HepG2 (cell line): ENCODE results near the gene MBOAT7. TPM values are rescaled to one million over a fixed set of nuclear protein-coding genes. Genes with fewer than 3 reads are reported as not detected.
A peak's percentile ranks its signal among the peaks of the same experiment; 100 is the strongest.

Experiments
- ATAC-seq: fragments of 200-7000 bp; cut with Tn5 transposase; 3 replicates; pipeline ENCODE4 v1.9.1; 2020; ENCODE audit warnings: mild to moderate bottlenecking, moderate library complexity
- BruUV-seq: library from RNA; stranded (reverse); fragments of 400-500 nt; replicated peaks from 2 replicates; lab custom pipeline; 2021; lab: Mats Ljungman, UMichigan
- CTCF ChIA-PET: fragments of 300-600 bp; formaldehyde crosslinking; extraction: SDS; loops from one replicate; lab custom pipeline; 2021; ENCODE audit warnings: low total read pairs, inconsistent platforms, low intra/inter-chr PET ratio; lab: Yijun Ruan, JAX
- POLR2A ChIA-PET: fragments of 350-600 bp; sonication (Branson Sonifier 250); formaldehyde crosslinking; loops from one replicate; lab custom pipeline; 2020; ENCODE audit warnings: antibody characterized with exemption, inconsistent platforms; lab: Yijun Ruan, JAX
- DNase-seq: peaks from one replicate; pipeline ENCODE4 v3.0.0-alpha.2; 2015; ENCODE audit warnings: low spot score
- FAIRE-seq: peaks from 3 replicates; lab custom pipeline; 2011; peaks lifted over from hg19 to GRCh38; lab: Jason Lieb, UNC
- H2AFZ ChIP-seq: one replicate; pipeline ENCODE4 v1.6.1; 2011; ENCODE audit warnings: low read length, inconsistent platforms
- H3K27ac ChIP-seq: fragments of 300-600 bp; 3 replicates; pipeline ENCODE4 v1.8.0; 2011; ENCODE audit warnings: mixed run types, mild to moderate bottlenecking, mixed read lengths, low read length, inconsistent platforms; ENCODE audit not compliant: insufficient read depth; ENCODE audit errors: extremely low read length
- H3K27me3 ChIP-seq, 2 experiments: fragments of 200-600 bp in 1 of 2; 2 replicates in 1 of 2; 3 replicates in 1 of 2; pipeline versions ENCODE4 v1.6.0 to v1.8.0; 2011; ENCODE audit warnings: low read length in 2 of 2, mild to moderate bottlenecking in 2 of 2, moderate library complexity in 2 of 2, inconsistent platforms in 1 of 2; ENCODE audit not compliant: insufficient read depth in 2 of 2, control insufficient read depth in 1 of 2
- H3K36me3 ChIP-seq, 2 experiments: fragments of 200-600 bp in 1 of 2; replicated peaks in 1 of 2; 2 replicates in 1 of 2; 3 replicates in 1 of 2; pipeline versions ENCODE4 v1.5.1 to v1.8.0; 2011; ENCODE audit warnings: low read length in 2 of 2, inconsistent platforms in 1 of 2; ENCODE audit not compliant: insufficient read depth in 2 of 2, control insufficient read depth in 1 of 2
- H3K4me1 ChIP-seq: 2 replicates; pipeline ENCODE4 v1.5.1; 2012; ENCODE audit warnings: low read length, inconsistent platforms; ENCODE audit not compliant: insufficient read depth
- H3K4me2 ChIP-seq: 2 replicates; pipeline ENCODE4 v1.6.0; 2011; ENCODE audit warnings: low read depth, low read length, inconsistent platforms
- H3K4me3 ChIP-seq, 3 experiments: fragments of 200-600 bp in 1 of 3; sonication (generic), shearing (Covaris generic) in 1 of 3; replicated peaks in 1 of 3; 2 replicates each; pipeline ENCODE4 v1.5.1; 2011 to 2016; ENCODE audit warnings: low read length in 3 of 3, inconsistent platforms in 2 of 3, low read depth in 2 of 3, mild to moderate bottlenecking in 2 of 3, control low read depth in 1 of 3, mixed read lengths in 1 of 3; ENCODE audit not compliant: insufficient read depth in 1 of 3
- H3K79me2 ChIP-seq: one replicate; pipeline ENCODE4 v1.6.1; 2011; ENCODE audit warnings: low read length, inconsistent platforms; ENCODE audit not compliant: insufficient read depth
- H3K9ac ChIP-seq: 2 replicates; pipeline ENCODE4 v1.6.0; 2011; ENCODE audit warnings: mild to moderate bottlenecking, low read depth, low read length, inconsistent platforms; ENCODE audit not compliant: insufficient read depth
- H3K9me3 ChIP-seq: 2 replicates; pipeline ENCODE4 v1.5.1; 2012; ENCODE audit warnings: mild to moderate bottlenecking, low read length
- H4K20me1 ChIP-seq: 2 replicates; pipeline ENCODE4 v1.6.0; 2011; ENCODE audit warnings: inconsistent platforms, mild to moderate bottlenecking, low read length, moderate library complexity; ENCODE audit not compliant: insufficient read depth
- ATF6 ChIP-seq: sonication (generic); formaldehyde crosslinking; conservative IDR thresholded peaks from 2 replicates; pipeline ENCODE4 v1.4.0; 2020; ENCODE audit warnings: missing genetic modification reagents
- HDAC6 ChIP-seq: fragments of 200-600 bp; sonication (generic); IDR thresholded peaks from 2 replicates; pipeline ENCODE4 v1.7.0; 2017; ENCODE audit warnings: mild to moderate bottlenecking, antibody characterized with exemption, low read length, low read depth
- KDM2A ChIP-seq: sonication (generic); formaldehyde crosslinking; IDR thresholded peaks from 2 replicates; pipeline ENCODE4 v1.4.0; 2020; ENCODE audit warnings: low read depth, missing genetic modification reagents, borderline replicate concordance
- MEIS2 ChIP-seq: sonication (generic); formaldehyde crosslinking; IDR thresholded peaks from 2 replicates; pipeline ENCODE4 v1.9.0; 2021; ENCODE audit warnings: mild to moderate bottlenecking, missing genetic modification reagents
- PATZ1 ChIP-seq: sonication (generic); formaldehyde crosslinking; IDR thresholded peaks from 2 replicates; pipeline ENCODE4 v1.4.0; 2020; ENCODE audit warnings: missing genetic modification reagents
- WGBS: methylation state at CpG from one replicate; pipeline ENCODE4 v1.1.6; 2017; ENCODE audit warnings: low lambda C conversion rate; 5-methylcytosine and 5-hydroxymethylcytosine counted together
- in situ Hi-C: cut with HindIII; loops from 2 replicates; pipeline ENCODE4 v1.10.0; 2017; ENCODE audit warnings: low pct_unique_long_range_greater_than_20kb; ENCODE audit not compliant: extremely low pct_ligation_motif_present
- intact Hi-C: fragments of 100-400 bp; cut with micrococcal nuclease; formaldehyde crosslinking; loops from one replicate; pipeline ENCODE4 v1.10.0; 2022; ENCODE audit not compliant: unreplicated experiment
- polyA plus RNA-seq, 8 experiments: library from polyadenylated mRNA; depleted of rRNA in 3 of 8; stranded (reverse) in 7 of 8; unstranded in 1 of 8; fragments of >200 nt; fragmentation: Illumina TruSeq in 4 of 8; extraction: Trizol in 4 of 8; gene quantifications; 2 replicates each; pipeline versions ENCODE4 v1.2.1 to v1.2.3, GENCODE V29; 2011 to 2016; ENCODE audit warnings: low read depth in 4 of 8, missing spikeins in 1 of 8, mixed read lengths in 1 of 8; ENCODE audit not compliant: insufficient read depth in 1 of 8
- total RNA-seq, 5 experiments: library from RNA; depleted of rRNA; stranded (reverse); fragments of >200 nt; fragmentation: Illumina TruSeq; extraction: Trizol; gene quantifications; 2 replicates each; pipeline ENCODE4 v1.2.3, GENCODE V29; 2016; ENCODE audit warnings: low read depth in 1 of 5

MBOAT7 gene
- total and polyA plus RNA-seq, 2 of the 13 experiments (the other 11 are each of a cell fraction or from before 2014, with no cell fraction given) = 22.2 to 25.5 TPM

GRCh38 chr19:54188215-54188871, 1.0 kb downstream of the MBOAT7 start:
- ATAC-seq (no peak), FAIRE-seq (no peak), DNase-seq (no peak)
- H4K20me1 ChIP-seq = no peaks in the 10 kb centered on the region
- peak overlapping the region; percentile 96 for H3K27ac ChIP-seq
- BruUV-seq = TSS peak; percentile 48
- CTCF ChIA-PET = interaction anchor here (2.0 kb wide), 1 partner anchor 43 kb away, joined by 7 read pairs; no protein-coding TSS in a partner anchor
- peak overlapping the region; percentile 95 for H3K4me2 ChIP-seq
- H3K79me2 ChIP-seq = peaks cover 25% of the 10 kb centered on the region
- H3K9ac ChIP-seq = peak overlapping the region; percentile 79
- H2AFZ ChIP-seq = no peak overlapping the region
- whole genome bisulfite sequencing = 55% methylated on average over 10 of the region's 12 CpGs
- POLR2A ChIA-PET = interaction anchor here (1.2 to 4.9 kb wide), 10 partner anchors 14 to 260 kb away, joined by 3 to 306 read pairs (median 12); partner anchors contain the start of genes CNOT3, LENG1, PRPF31 and RPS9
- peak overlapping the region; percentile 73 to 88 (median 74) for H3K4me3 ChIP-seq
- in situ Hi-C loops = no loop called here
- intact Hi-C loops = no loop called here
- H3K36me3 ChIP-seq = peaks cover 3 to 17% of the 10 kb centered on the region in 2 experiments; a peak in 4 of 5 replicates
- no peaks in the 10 kb centered on the region for H3K9me3 ChIP-seq
- H3K27me3 ChIP-seq = no peaks in the 10 kb centered on the region
- TF ChIP-seq PATZ1 (CRISPR knock-in tag) = peak; percentile 53
- TF ChIP-seq HDAC6 = no peak
- TF ChIP-seq ATF6 (CRISPR knock-in tag) = no peak
- no peak for TF ChIP-seq MEIS2 (CRISPR knock-in tag)
- 0 out of 2 replicates have a peak, but pooled peaks have one; percentile 7 for TF ChIP-seq KDM2A
- H3K4me1 ChIP-seq = peaks cover 40% of the 10 kb centered on the region
